Measurements from ENCODE around the gene CAPG. TPM values are rescaled to one million over a fixed set of nuclear protein-coding genes. Genes with fewer than 3 reads are reported as not detected.

CAPG gene
- total and polyA plus RNA-seq, 2 of the 4 experiments (the other 2 are of a cell fraction): 79.9 to 98.3 TPM

DNA sequence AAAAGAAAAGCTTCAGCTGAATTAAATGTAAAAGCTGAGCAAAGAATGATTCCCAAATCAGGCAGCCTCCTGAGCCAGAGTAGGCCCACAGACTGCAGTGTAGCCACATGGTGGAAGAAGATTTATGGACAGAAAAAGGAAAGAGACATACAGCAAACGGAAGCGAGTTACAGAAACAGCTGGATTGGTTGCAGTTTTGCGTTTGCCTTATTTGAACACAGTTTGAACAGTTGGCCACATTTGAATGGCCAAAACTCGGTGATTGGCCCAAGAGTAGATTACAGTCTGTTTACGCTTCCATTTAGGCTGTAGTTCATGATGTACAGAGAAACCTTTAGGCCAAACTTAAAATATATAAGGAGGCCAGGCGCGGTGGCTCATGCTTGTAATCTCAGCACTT, 43.4 kb upstream of the CAPG start:
- 82% methylated on average over 5 of the region's 7 CpGs; no CpG with 5 or more reads in 1 of the 2 experiments for WGBS, 2 experiments (ENCODE audit: extremely low coverage in 2 of 2, insufficient read length in 1 of 2)
- H3K23ac ChIP-seq (ENCODE audit: low read depth, low read length): no peak overlapping the region

More for the DNA sequence above, 43.4 kb upstream of the CAPG start:
- H3K4me1 ChIP-seq (ENCODE audit: control insufficient read depth, insufficient read depth, low read length): no peaks in the 10 kb centered on the region
- no peak overlapping the region for H2BK120ac ChIP-seq (ENCODE audit: low read depth, low read length)
- no peak overlapping the region for H3K14ac ChIP-seq (replicated peaks; ENCODE audit: low read depth, low read length)
- 0 out of 2 replicates have a peak, but pooled peaks cover 3% of the 10 kb centered on the region for H3K27me3 ChIP-seq (ENCODE audit: control insufficient read depth, insufficient read depth, low read length)
- intact Hi-C loops (cut with micrococcal nuclease): loop anchor here (5.0 kb wide), 1 partner anchor 44 kb away; no protein-coding TSS in a partner anchor
- no peak overlapping the region for H3K4me3 ChIP-seq (ENCODE audit: insufficient read depth, low read depth, low read length)
- no peak overlapping the region for H2AK5ac ChIP-seq (ENCODE audit: low read depth, low read length)
- no peak overlapping the region for H3K4me2 ChIP-seq (ENCODE audit: low read depth, low read length)
- H3K9me1 ChIP-seq (ENCODE audit: insufficient read depth, low read length): no peaks in the 10 kb centered on the region; the same call in 1 of the 2 replicates
- ChIA-PET POLR2A (ENCODE audit: unreplicated experiment) (interaction anchor here (0.6 kb wide), 1 partner anchor 14 kb away, joined by 4 read pairs; no protein-coding TSS in a partner anchor), CTCF (no interaction called here)
- H3K56ac ChIP-seq (ENCODE audit: extremely low read depth, insufficient read depth, low read length): no peak overlapping the region
- no peak overlapping the region for H2AFZ ChIP-seq (replicated peaks; ENCODE audit: low read length, poor library complexity)
- H3K9me3 ChIP-seq (ENCODE audit: control insufficient read depth, insufficient read depth, low read length): no peaks in the 10 kb centered on the region
- no peaks in the 10 kb centered on the region for H4K20me1 ChIP-seq (ENCODE audit: insufficient read depth, low read length)
- no peak overlapping the region for H2BK5ac ChIP-seq (ENCODE audit: low read depth, low read length, poor library complexity, severe bottlenecking)
- H4K8ac ChIP-seq (ENCODE audit: low read depth in 2 of 2, low read length in 2 of 2): no peak overlapping the region
- H3K27ac ChIP-seq (ENCODE audit: insufficient read depth, low read length): no peak overlapping the region
- DNase-seq (no peak), ATAC-seq (ENCODE audit: low read depth) (no peak)
- no peak overlapping the region for H2BK15ac ChIP-seq (ENCODE audit: low read depth, low read length)
- in situ Hi-C loops (cut with MboI; ENCODE audit: low sequenced_read_pairs): no loop called here
- H4K5ac ChIP-seq (ENCODE audit: low read depth, low read length): no peak overlapping the region
- dilution Hi-C loops (cut with HindIII; ENCODE audit: low sequenced_read_pairs, unreplicated experiment): no loop called here
- H3K36me3 ChIP-seq (ENCODE audit: control insufficient read depth, insufficient read depth, low read length): no peaks in the 10 kb centered on the region
- TF ChIP-seq SMC3 (IDR thresholded peaks at IDR 0.05; ENCODE audit: low read depth, low read length) (no peak), MAFK (IDR thresholded peaks at IDR 0.05; ENCODE audit: low read depth, low read length) (no peak), MAZ (IDR thresholded peaks at IDR 0.05; ENCODE audit: borderline replicate concordance, low read depth, low read length) (no peak), NFE2L2 (IDR thresholded peaks at IDR 0.05; ENCODE audit: low read depth, low read length) (no peak), POLR2A (IDR thresholded peaks at IDR 0.05; ENCODE audit: low read depth, low read length) (no peak), FOS (IDR thresholded peaks at IDR 0.05; ENCODE audit: low read depth, low read length) (no peak)
- TF ChIP-seq, protein P1, sequence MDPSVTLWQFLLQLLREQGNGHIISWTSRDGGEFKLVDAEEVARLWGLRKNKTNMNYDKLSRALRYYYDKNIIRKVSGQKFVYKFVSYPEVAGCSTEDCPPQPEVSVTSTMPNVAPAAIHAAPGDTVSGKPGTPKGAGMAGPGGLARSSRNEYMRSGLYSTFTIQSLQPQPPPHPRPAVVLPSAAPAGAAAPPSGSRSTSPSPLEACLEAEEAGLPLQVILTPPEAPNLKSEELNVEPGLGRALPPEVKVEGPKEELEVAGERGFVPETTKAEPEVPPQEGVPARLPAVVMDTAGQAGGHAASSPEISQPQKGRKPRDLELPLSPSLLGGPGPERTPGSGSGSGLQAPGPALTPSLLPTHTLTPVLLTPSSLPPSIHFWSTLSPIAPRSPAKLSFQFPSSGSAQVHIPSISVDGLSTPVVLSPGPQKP (IDR thresholded peaks at IDR 0.05; ENCODE audit: borderline replicate concordance, low read depth, low read length): no peak
- no peak overlapping the region for H3K18ac ChIP-seq (ENCODE audit: low read depth, low read length)
- H3K9ac ChIP-seq (ENCODE audit: low read depth, low read length): no peak overlapping the region
- BruUV-seq (replicated peaks): no TSS peak
- H2BK20ac ChIP-seq (ENCODE audit: low read depth, low read length): no peak overlapping the region
- H3K79me1 ChIP-seq (ENCODE audit: low read depth in 1 of 2, low read length in 2 of 2): no peaks in the 10 kb centered on the region
- H2AK9ac ChIP-seq (replicated peaks; ENCODE audit: low read depth, low read length, poor library complexity): no peak overlapping the region
- no peak overlapping the region for H3K4ac ChIP-seq (ENCODE audit: low read depth, low read length)
- no peak overlapping the region for H4K91ac ChIP-seq (ENCODE audit: insufficient read depth, low read depth, low read length)

Measured in IMR-90 (cell line).